ENCODE measurements around the gene GPR141. TPM values are rescaled to one million over a fixed set of nuclear protein-coding genes. Genes with fewer than 3 reads are reported as not detected.

The GPR141 gene
- total RNA-seq, 1 experiment from 2014 or later: 1.8 TPM

GRCh38 chr7:37666026-37666799 is 17.4 kb upstream of the GPR141 start:
- TF ChIP-seq ESRRA (CRISPR knock-in tag; IDR thresholded peaks at IDR 0.05; ENCODE audit: borderline replicate concordance): no peak
- TF ChIP-seq MYBL2 (CRISPR knock-in tag; IDR thresholded peaks at IDR 0.05): no peak
- no peak for TF ChIP-seq FOXK1 (CRISPR knock-in tag; IDR thresholded peaks at IDR 0.05)
- no peak for TF ChIP-seq ZBTB43 (CRISPR knock-in tag; IDR thresholded peaks at IDR 0.05)
- no peak for TF ChIP-seq FOXJ3 (CRISPR knock-in tag; IDR thresholded peaks at IDR 0.05; ENCODE audit: borderline replicate concordance)
- TF ChIP-seq RELA (CRISPR knock-in tag; IDR thresholded peaks at IDR 0.05; ENCODE audit: borderline replicate concordance): no peak
- TF ChIP-seq ZNF121 (CRISPR knock-in tag; IDR thresholded peaks at IDR 0.05): no peak
- Mint-ChIP-seq H3K27ac (no peak overlapping the region), H3K4me3 (no peak overlapping the region), H3K36me3 (no peaks in the 10 kb centered on the region), H3K4me1 (peaks cover 57% of the 10 kb centered on the region), H3K27me3 (ENCODE audit: low read depth) (no peaks in the 10 kb centered on the region), H3K9me3 (no peaks in the 10 kb centered on the region)
- ATAC-seq (no peak), DNase-seq (ENCODE audit: low spot score) (no peak)
- POLR2A ChIA-PET: no interaction called here
- CTCF ChIA-PET: no interaction called here

GRCh38 chr7:37669818-37670217 is 13.7 kb upstream of the GPR141 start:
- Mint-ChIP-seq H3K27me3 (ENCODE audit: low read depth) (no peaks in the 10 kb centered on the region), H3K9me3 (no peaks in the 10 kb centered on the region), H3K27ac (peak overlapping the region; percentile 57), H3K36me3 (no peaks in the 10 kb centered on the region), H3K4me1 (peaks cover 40% of the 10 kb centered on the region), H3K4me3 (no peak overlapping the region)
- no peak for DNase-seq (ENCODE audit: low spot score)
- CTCF ChIA-PET: interaction anchor here (0.6 kb wide), 1 partner anchor 211 kb away, joined by 3 read pairs; no protein-coding TSS in a partner anchor
- no peak for ATAC-seq
- POLR2A ChIA-PET: no interaction called here
- TF ChIP-seq AR (CRISPR knock-in tag; IDR thresholded peaks at IDR 0.05): no peak
- no peak for TF ChIP-seq ZNF219 (CRISPR knock-in tag; IDR thresholded peaks at IDR 0.05; ENCODE audit: borderline replicate concordance)
- TF ChIP-seq MAX (CRISPR knock-in tag; IDR thresholded peaks at IDR 0.05): no peak
- TF ChIP-seq TP53 (CRISPR knock-in tag; IDR thresholded peaks at IDR 0.05): no peak
- TF ChIP-seq GRHL2 (CRISPR knock-in tag; IDR thresholded peaks at IDR 0.05; ENCODE audit: insufficient replicate concordance, severe bottlenecking): no peak
- no peak for TF ChIP-seq TCF7 (CRISPR knock-in tag; IDR thresholded peaks at IDR 0.05; ENCODE audit: low read depth)
- no peak for TF ChIP-seq NR3C1 (CRISPR knock-in tag; conservative IDR thresholded peaks at IDR 0.05; ENCODE audit: low read depth)
- TF ChIP-seq ZNF532 (CRISPR knock-in tag; IDR thresholded peaks at IDR 0.05; ENCODE audit: borderline replicate concordance): no peak
- no peak for TF ChIP-seq USF1 (CRISPR knock-in tag; IDR thresholded peaks at IDR 0.05)

All from WTC11 (cell line).